ENCODE data around the gene ANKRD12. TPM values are rescaled to one million over a fixed set of nuclear protein-coding genes. Genes with fewer than 3 reads are reported as not detected.

ANKRD12 gene
- total and polyA plus RNA-seq, 7 donors: 5.7 to 49.0 (median 36.7) TPM

- peaks cover 68% of the 10 kb centered on the region for H3K4me1 ChIP-seq
- no peaks in the 10 kb centered on the region for H3K27me3 ChIP-seq (ENCODE audit: insufficient read depth in 3 of 3, low read length in 2 of 3)
- no peak for DNase-seq
- peak overlapping the region; percentile 88 for H3K4me3 ChIP-seq
- no peaks in the 10 kb centered on the region for H3K36me3 ChIP-seq (ENCODE audit: insufficient read depth in 1 of 2, low read depth in 1 of 2)
- no peak for ATAC-seq
- intact Hi-C loops (cut with DNase I): no loop called here
- TF ChIP-seq CTCF (IDR thresholded peaks at IDR 0.05): no peak
- WGBS, 3 donors: 88 to 94% (median 91%) methylated on average over 2 of the region's 2 CpGs
- H3K9me3 ChIP-seq: no peaks in the 10 kb centered on the region
- H3K27ac ChIP-seq: peak overlapping the region; percentile 99
Observed at GRCh38 chr18:9140984-9141383, 4.4 kb downstream of the ANKRD12 start.

- Histone ChIP-seq H3K36me3 (ENCODE audit: insufficient read depth in 1 of 2, low read depth in 1 of 2) (no peaks in the 10 kb centered on the region), H3K4me1 (peaks cover 90% of the 10 kb centered on the region), H3K27ac (peak overlapping the region; percentile 25), H3K9me3 (no peaks in the 10 kb centered on the region), H3K27me3 (ENCODE audit: insufficient read depth in 3 of 3, low read length in 2 of 3) (no peaks in the 10 kb centered on the region), H3K4me3 (no peak overlapping the region)
- intact Hi-C loops (cut with DNase I): loop anchor here in 1 of 2 donors (5.0 kb wide), 1 partner anchor 46 kb away; no protein-coding TSS in a partner anchor
- ATAC-seq (no peak), DNase-seq (no peak)
- 73 to 92% (median 84%) methylated on average over 1 of the region's 1 CpG for WGBS, 3 donors
- TF ChIP-seq CTCF (IDR thresholded peaks at IDR 0.05): no peak
Observed at GRCh38 chr18:9146224-9146623, 9.6 kb downstream of the ANKRD12 start.

- Histone ChIP-seq H3K36me3 (ENCODE audit: insufficient read depth in 1 of 2, low read depth in 1 of 2) (no peaks in the 10 kb centered on the region), H3K27me3 (ENCODE audit: insufficient read depth in 3 of 3, low read length in 2 of 3) (no peaks in the 10 kb centered on the region), H3K27ac (peak overlapping the region; percentile 41), H3K4me1 (peaks cover 88% of the 10 kb centered on the region), H3K9me3 (no peaks in the 10 kb centered on the region), H3K4me3 (no peak overlapping the region)
- DNase-seq (no peak), ATAC-seq (peak; percentile 82 to 93 (median 86))
- 11 to 18% (median 12%) methylated on average over 1 of the region's 1 CpG for WGBS, 3 donors
- TF ChIP-seq CTCF (IDR thresholded peaks at IDR 0.05): peak; percentile 70
- intact Hi-C loops (cut with DNase I): loop anchor here (1.0 to 5.0 kb wide), 3 partner anchors 45 to 75 kb away; no protein-coding TSS in a partner anchor
Observed at GRCh38 chr18:9147440-9148202, 11.0 kb downstream of the ANKRD12 start.

GRCh38 chr18:9148203-9148552 lies 11.6 kb downstream of the ANKRD12 start:
- WGBS, 3 donors: 30 to 74% (median 44%) methylated on average over 1 of the region's 1 CpG
- TF ChIP-seq CTCF (IDR thresholded peaks at IDR 0.05): no peak
- no peak overlapping the region for H3K27ac ChIP-seq
- ATAC-seq (no peak), DNase-seq (no peak)
- H3K9me3 ChIP-seq: no peaks in the 10 kb centered on the region
- intact Hi-C loops (cut with DNase I): loop anchor here (1.0 to 5.0 kb wide), 3 partner anchors 44 to 75 kb away; no protein-coding TSS in a partner anchor
- peaks cover 92% of the 10 kb centered on the region for H3K4me1 ChIP-seq
- H3K36me3 ChIP-seq (ENCODE audit: insufficient read depth in 1 of 2, low read depth in 1 of 2): no peaks in the 10 kb centered on the region
- H3K27me3 ChIP-seq (ENCODE audit: insufficient read depth in 3 of 3, low read length in 2 of 3): no peaks in the 10 kb centered on the region
- no peak overlapping the region for H3K4me3 ChIP-seq

Data from psoas muscle (tissue), 8 donors.